Measurements from ENCODE around the gene OR2V1.

- TF ChIP-seq, protein P1, sequence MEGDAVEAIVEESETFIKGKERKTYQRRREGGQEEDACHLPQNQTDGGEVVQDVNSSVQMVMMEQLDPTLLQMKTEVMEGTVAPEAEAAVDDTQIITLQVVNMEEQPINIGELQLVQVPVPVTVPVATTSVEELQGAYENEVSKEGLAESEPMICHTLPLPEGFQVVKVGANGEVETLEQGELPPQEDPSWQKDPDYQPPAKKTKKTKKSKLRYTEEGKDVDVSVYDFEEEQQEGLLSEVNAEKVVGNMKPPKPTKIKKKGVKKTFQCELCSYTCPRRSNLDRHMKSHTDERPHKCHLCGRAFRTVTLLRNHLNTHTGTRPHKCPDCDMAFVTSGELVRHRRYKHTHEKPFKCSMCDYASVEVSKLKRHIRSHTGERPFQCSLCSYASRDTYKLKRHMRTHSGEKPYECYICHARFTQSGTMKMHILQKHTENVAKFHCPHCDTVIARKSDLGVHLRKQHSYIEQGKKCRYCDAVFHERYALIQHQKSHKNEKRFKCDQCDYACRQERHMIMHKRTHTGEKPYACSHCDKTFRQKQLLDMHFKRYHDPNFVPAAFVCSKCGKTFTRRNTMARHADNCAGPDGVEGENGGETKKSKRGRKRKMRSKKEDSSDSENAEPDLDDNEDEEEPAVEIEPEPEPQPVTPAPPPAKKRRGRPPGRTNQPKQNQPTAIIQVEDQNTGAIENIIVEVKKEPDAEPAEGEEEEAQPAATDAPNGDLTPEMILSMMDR (IDR thresholded peaks at IDR 0.05): no peak
- TF ChIP-seq POLR2A (IDR thresholded peaks at IDR 0.05): no peak
These were observed 20.2 kb upstream of the OR2V1 start for GRCh38 chr5:181151146-181151545.

Measured in uterus (tissue), 2 donors.